WTC11 (cell line): Measurements from ENCODE around the gene MRPS10. TPM values are rescaled to one million over a fixed set of nuclear protein-coding genes. Genes with fewer than 3 reads are reported as not detected.
A peak's percentile ranks its signal among the peaks of the same experiment; 100 is the strongest.

Experiments
- ATAC-seq: fragments of 200-7000 bp; cut with Tn5 transposase; 2 replicates; pipeline ENCODE4 v1.10.0; 2021; ENCODE audit warnings: mild to moderate bottlenecking, moderate library complexity
- CTCF ChIA-PET: fragments of 300-600 bp; sonication (Branson Sonifier 250); formaldehyde crosslinking; loops from one replicate; lab custom pipeline; 2021; ENCODE audit warnings: antibody characterized with exemption; lab: Charles Lee
- POLR2A ChIA-PET: fragments of 350-600 bp; sonication (Branson Sonifier 250); formaldehyde crosslinking; loops from one replicate; lab custom pipeline; 2021; ENCODE audit warnings: antibody characterized with exemption; lab: Charles Lee
- DNase-seq: peaks from one replicate; pipeline ENCODE4 v3.0.0; 2021; ENCODE audit warnings: low spot score
- H3K27ac Mint-ChIP-seq: 2 replicates; pipeline ENCODE4 v1.8.0; 2021; ENCODE audit warnings: mixed read lengths
- H3K27me3 Mint-ChIP-seq: 2 replicates; pipeline ENCODE4 v1.8.0; 2021; ENCODE audit warnings: low read depth, mild to moderate bottlenecking, moderate library complexity, mixed read lengths
- H3K36me3 Mint-ChIP-seq: 2 replicates; pipeline ENCODE4 v1.8.0; 2021; ENCODE audit warnings: mixed read lengths
- H3K4me1 Mint-ChIP-seq: 2 replicates; pipeline ENCODE4 v1.8.0; 2022; ENCODE audit warnings: mixed read lengths
- H3K4me3 Mint-ChIP-seq: 2 replicates; pipeline ENCODE4 v1.8.0; 2021; ENCODE audit warnings: mild to moderate bottlenecking, moderate library complexity, mixed read lengths
- H3K9me3 Mint-ChIP-seq: 2 replicates; pipeline ENCODE4 v1.8.0; 2021; ENCODE audit warnings: mixed read lengths
- ELF4 ChIP-seq: sonication (generic); formaldehyde crosslinking; IDR thresholded peaks from 2 replicates; pipeline ENCODE4 v1.8.1; 2022; ENCODE audit warnings: low read depth, mild to moderate bottlenecking, moderate library complexity, missing genetic modification reagents
- GTF2I ChIP-seq: fragments of 250-450 bp; sonication (Bioruptor Pico); conservative IDR thresholded peaks from 2 replicates; pipeline ENCODE4 v1.4.0; 2021; ENCODE audit warnings: mild to moderate bottlenecking
- JUN ChIP-seq: sonication (generic); formaldehyde crosslinking; IDR thresholded peaks from 2 replicates; pipeline ENCODE4 v1.8.0; 2023; ENCODE audit warnings: mild to moderate bottlenecking, missing genetic modification reagents
- NFATC4 ChIP-seq: fragments of 250-450 bp; sonication (Bioruptor Pico); IDR thresholded peaks from 2 replicates; pipeline ENCODE4 v1.9.0; 2021; ENCODE audit warnings: mild to moderate bottlenecking
- NFE2L1 ChIP-seq: sonication (generic); formaldehyde crosslinking; IDR thresholded peaks from 2 replicates; pipeline ENCODE4 v1.8.1; 2023; ENCODE audit warnings: missing genetic modification reagents
- SMAD4 ChIP-seq: sonication (generic); formaldehyde crosslinking; IDR thresholded peaks from 2 replicates; pipeline ENCODE4 v1.8.0; 2022; ENCODE audit warnings: mild to moderate bottlenecking, missing genetic modification reagents
- SP1 ChIP-seq: sonication (generic); formaldehyde crosslinking; conservative IDR thresholded peaks from 2 replicates; pipeline ENCODE4 v1.8.1; 2022; ENCODE audit warnings: missing genetic modification reagents
- ZNF232 ChIP-seq: sonication (generic); formaldehyde crosslinking; IDR thresholded peaks from 2 replicates; pipeline ENCODE4 v1.8.0; 2022; ENCODE audit warnings: mild to moderate bottlenecking, missing genetic modification reagents
- ZNF317 ChIP-seq: sonication (generic); formaldehyde crosslinking; IDR thresholded peaks from 2 replicates; pipeline ENCODE4 v1.8.1; 2023; ENCODE audit warnings: low read depth, mild to moderate bottlenecking, moderate library complexity, missing genetic modification reagents, borderline replicate concordance
- total RNA-seq: library from RNA; stranded (reverse); gene quantifications from 3 replicates; pipeline ENCODE4 v1.2.3, GENCODE V29; 2021
- TF ChIP-seq, protein P1 (sequence below): sonication (generic); formaldehyde crosslinking; IDR thresholded peaks from 2 replicates; pipeline ENCODE4 v1.8.1; 2023; ENCODE audit warnings: mild to moderate bottlenecking, missing genetic modification reagents, moderate library complexity
- TF ChIP-seq, protein P2 (sequence below): sonication (generic); formaldehyde crosslinking; IDR thresholded peaks from 2 replicates; pipeline ENCODE4 v1.8.1; 2022; ENCODE audit warnings: mild to moderate bottlenecking, missing genetic modification reagents, moderate library complexity, borderline replicate concordance
- TF ChIP-seq, protein P3 (sequence below): sonication (generic); formaldehyde crosslinking; IDR thresholded peaks from 2 replicates; pipeline ENCODE4 v1.8.0; 2022; ENCODE audit warnings: mild to moderate bottlenecking, missing genetic modification reagents
- TF ChIP-seq, protein P4 (sequence below): sonication (generic); formaldehyde crosslinking; IDR thresholded peaks from 2 replicates; pipeline ENCODE4 v1.8.0; 2023; ENCODE audit warnings: mild to moderate bottlenecking, missing genetic modification reagents
- TF ChIP-seq, protein P5 (sequence below): fragments of 250-450 bp; sonication (Bioruptor Pico); IDR thresholded peaks from 2 replicates; pipeline ENCODE4 v1.9.0; 2021; ENCODE audit warnings: mild to moderate bottlenecking
- TF ChIP-seq, protein P6 (sequence below): sonication (generic); formaldehyde crosslinking; IDR thresholded peaks from 2 replicates; pipeline ENCODE4 v1.8.0; 2022; ENCODE audit warnings: mild to moderate bottlenecking, missing genetic modification reagents
- TF ChIP-seq, protein P7 (sequence below): fragments of 250-450 bp; sonication (Bioruptor Pico); IDR thresholded peaks from 2 replicates; pipeline ENCODE4 v1.9.0; 2021; ENCODE audit warnings: mild to moderate bottlenecking

Gene MRPS10
- total RNA-seq, 1 experiment from 2014 or later: 31.3 TPM

DNA sequence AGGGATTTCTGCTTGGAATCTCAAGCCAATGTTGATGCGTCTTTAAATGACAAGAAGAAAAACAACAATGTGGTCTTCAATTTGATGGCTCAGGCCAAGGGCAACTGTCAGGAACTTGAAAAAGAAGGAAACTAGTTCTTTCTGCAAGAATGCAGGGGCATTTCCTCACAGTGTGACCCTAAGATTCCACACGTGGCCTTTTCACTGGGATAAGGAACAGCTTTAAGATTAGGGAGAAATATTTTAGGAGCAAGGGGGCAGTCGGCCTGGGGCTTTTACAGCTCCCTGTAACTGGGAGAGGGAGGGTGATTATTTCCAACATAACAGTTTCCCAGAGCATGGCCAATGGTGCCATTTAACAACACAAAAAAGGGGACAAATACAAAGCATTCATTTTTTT, 39.4 kb upstream of the MRPS10 start:
- Mint-ChIP-seq H3K9me3 (no peaks in the 10 kb centered on the region), H3K36me3 (peaks cover 44% of the 10 kb centered on the region), H3K27me3 (no peaks in the 10 kb centered on the region), H3K27ac (peak overlapping the region; percentile 95), H3K4me1 (peaks cover 43% of the 10 kb centered on the region), H3K4me3 (peak overlapping the region; percentile 18; the same call in 1 of the 2 replicates)
- ChIA-PET POLR2A (no interaction called here), CTCF (interaction anchor here (1.0 kb wide), 1 partner anchor 291 kb away, joined by 6 read pairs; no protein-coding TSS in a partner anchor)
- DNase-seq (no peak), ATAC-seq (no peak)
- TF ChIP-seq, protein P1, sequence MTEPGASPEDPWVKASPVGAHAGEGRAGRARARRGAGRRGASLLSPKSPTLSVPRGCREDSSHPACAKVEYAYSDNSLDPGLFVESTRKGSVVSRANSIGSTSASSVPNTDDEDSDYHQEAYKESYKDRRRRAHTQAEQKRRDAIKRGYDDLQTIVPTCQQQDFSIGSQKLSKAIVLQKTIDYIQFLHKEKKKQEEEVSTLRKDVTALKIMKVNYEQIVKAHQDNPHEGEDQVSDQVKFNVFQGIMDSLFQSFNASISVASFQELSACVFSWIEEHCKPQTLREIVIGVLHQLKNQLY (CRISPR knock-in tag): no peak
- TF ChIP-seq, protein P2, sequence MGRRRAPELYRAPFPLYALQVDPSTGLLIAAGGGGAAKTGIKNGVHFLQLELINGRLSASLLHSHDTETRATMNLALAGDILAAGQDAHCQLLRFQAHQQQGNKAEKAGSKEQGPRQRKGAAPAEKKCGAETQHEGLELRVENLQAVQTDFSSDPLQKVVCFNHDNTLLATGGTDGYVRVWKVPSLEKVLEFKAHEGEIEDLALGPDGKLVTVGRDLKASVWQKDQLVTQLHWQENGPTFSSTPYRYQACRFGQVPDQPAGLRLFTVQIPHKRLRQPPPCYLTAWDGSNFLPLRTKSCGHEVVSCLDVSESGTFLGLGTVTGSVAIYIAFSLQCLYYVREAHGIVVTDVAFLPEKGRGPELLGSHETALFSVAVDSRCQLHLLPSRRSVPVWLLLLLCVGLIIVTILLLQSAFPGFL (CRISPR knock-in tag): no peak
- TF ChIP-seq ZNF232 (CRISPR knock-in tag) (no peak), SMAD4 (no peak)

DNA sequence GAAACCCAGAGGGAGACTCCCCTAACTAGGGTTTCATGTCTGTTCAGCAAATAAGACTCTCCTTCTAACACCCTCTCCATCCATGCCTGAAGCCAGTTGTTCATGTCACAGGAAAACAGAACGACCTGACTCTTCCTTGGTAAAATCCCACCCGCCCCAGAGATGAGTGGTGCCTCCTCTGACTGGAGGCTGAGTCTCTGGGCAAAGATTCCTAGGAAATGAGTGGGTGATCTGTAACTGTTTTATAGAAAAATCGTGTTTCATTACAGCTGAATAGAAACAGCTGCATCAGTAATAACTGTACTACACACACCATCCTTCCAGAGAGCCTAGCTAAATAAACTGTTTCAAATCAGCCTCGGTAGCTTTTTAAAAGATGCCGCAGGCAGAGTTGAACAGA, 37.4 kb upstream of the MRPS10 start:
- ATAC-seq (no peak), DNase-seq (no peak)
- POLR2A ChIA-PET: no interaction called here
- Mint-ChIP-seq H3K4me3 (no peak overlapping the region), H3K27me3 (no peaks in the 10 kb centered on the region), H3K27ac (no peak overlapping the region), H3K36me3 (peaks cover 53% of the 10 kb centered on the region), H3K9me3 (no peaks in the 10 kb centered on the region), H3K4me1 (peaks cover 34% of the 10 kb centered on the region)
- TF ChIP-seq, protein P3, sequence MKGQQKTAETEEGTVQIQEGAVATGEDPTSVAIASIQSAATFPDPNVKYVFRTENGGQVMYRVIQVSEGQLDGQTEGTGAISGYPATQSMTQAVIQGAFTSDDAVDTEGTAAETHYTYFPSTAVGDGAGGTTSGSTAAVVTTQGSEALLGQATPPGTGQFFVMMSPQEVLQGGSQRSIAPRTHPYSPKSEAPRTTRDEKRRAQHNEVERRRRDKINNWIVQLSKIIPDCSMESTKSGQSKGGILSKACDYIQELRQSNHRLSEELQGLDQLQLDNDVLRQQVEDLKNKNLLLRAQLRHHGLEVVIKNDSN (CRISPR knock-in tag): no peak
- TF ChIP-seq, protein P4, sequence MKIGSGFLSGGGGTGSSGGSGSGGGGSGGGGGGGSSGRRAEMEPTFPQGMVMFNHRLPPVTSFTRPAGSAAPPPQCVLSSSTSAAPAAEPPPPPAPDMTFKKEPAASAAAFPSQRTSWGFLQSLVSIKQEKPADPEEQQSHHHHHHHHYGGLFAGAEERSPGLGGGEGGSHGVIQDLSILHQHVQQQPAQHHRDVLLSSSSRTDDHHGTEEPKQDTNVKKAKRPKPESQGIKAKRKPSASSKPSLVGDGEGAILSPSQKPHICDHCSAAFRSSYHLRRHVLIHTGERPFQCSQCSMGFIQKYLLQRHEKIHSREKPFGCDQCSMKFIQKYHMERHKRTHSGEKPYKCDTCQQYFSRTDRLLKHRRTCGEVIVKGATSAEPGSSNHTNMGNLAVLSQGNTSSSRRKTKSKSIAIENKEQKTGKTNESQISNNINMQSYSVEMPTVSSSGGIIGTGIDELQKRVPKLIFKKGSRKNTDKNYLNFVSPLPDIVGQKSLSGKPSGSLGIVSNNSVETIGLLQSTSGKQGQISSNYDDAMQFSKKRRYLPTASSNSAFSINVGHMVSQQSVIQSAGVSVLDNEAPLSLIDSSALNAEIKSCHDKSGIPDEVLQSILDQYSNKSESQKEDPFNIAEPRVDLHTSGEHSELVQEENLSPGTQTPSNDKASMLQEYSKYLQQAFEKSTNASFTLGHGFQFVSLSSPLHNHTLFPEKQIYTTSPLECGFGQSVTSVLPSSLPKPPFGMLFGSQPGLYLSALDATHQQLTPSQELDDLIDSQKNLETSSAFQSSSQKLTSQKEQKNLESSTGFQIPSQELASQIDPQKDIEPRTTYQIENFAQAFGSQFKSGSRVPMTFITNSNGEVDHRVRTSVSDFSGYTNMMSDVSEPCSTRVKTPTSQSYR (CRISPR knock-in tag): no peak
- no peak for TF ChIP-seq NFE2L1 (CRISPR knock-in tag)
- TF ChIP-seq GTF2I: no peak
- no peak for TF ChIP-seq NFATC4 (CRISPR knock-in tag)
- TF ChIP-seq ZNF317: no peak
- TF ChIP-seq, protein P5, sequence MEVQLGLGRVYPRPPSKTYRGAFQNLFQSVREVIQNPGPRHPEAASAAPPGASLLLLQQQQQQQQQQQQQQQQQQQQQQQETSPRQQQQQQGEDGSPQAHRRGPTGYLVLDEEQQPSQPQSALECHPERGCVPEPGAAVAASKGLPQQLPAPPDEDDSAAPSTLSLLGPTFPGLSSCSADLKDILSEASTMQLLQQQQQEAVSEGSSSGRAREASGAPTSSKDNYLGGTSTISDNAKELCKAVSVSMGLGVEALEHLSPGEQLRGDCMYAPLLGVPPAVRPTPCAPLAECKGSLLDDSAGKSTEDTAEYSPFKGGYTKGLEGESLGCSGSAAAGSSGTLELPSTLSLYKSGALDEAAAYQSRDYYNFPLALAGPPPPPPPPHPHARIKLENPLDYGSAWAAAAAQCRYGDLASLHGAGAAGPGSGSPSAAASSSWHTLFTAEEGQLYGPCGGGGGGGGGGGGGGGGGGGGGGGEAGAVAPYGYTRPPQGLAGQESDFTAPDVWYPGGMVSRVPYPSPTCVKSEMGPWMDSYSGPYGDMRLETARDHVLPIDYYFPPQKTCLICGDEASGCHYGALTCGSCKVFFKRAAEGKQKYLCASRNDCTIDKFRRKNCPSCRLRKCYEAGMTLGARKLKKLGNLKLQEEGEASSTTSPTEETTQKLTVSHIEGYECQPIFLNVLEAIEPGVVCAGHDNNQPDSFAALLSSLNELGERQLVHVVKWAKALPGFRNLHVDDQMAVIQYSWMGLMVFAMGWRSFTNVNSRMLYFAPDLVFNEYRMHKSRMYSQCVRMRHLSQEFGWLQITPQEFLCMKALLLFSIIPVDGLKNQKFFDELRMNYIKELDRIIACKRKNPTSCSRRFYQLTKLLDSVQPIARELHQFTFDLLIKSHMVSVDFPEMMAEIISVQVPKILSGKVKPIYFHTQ (CRISPR knock-in tag): no peak
- no peak for TF ChIP-seq JUN (CRISPR knock-in tag)
- TF ChIP-seq, protein P6, sequence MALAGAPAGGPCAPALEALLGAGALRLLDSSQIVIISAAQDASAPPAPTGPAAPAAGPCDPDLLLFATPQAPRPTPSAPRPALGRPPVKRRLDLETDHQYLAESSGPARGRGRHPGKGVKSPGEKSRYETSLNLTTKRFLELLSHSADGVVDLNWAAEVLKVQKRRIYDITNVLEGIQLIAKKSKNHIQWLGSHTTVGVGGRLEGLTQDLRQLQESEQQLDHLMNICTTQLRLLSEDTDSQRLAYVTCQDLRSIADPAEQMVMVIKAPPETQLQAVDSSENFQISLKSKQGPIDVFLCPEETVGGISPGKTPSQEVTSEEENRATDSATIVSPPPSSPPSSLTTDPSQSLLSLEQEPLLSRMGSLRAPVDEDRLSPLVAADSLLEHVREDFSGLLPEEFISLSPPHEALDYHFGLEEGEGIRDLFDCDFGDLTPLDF (CRISPR knock-in tag): no peak
- TF ChIP-seq, protein P7, sequence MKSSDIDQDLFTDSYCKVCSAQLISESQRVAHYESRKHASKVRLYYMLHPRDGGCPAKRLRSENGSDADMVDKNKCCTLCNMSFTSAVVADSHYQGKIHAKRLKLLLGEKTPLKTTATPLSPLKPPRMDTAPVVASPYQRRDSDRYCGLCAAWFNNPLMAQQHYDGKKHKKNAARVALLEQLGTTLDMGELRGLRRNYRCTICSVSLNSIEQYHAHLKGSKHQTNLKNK: no peak
- TF ChIP-seq ELF4 (CRISPR knock-in tag): no peak
- no peak for TF ChIP-seq SP1 (CRISPR knock-in tag)
- CTCF ChIA-PET: no interaction called here
